22Rv1 (cell line): Measurements from ENCODE around the gene CAP2.

Source experiments
- CTCF ChIP-seq: fragments of 450-650 bp; IDR thresholded peaks from 2 replicates; pipeline ENCODE4 v1.5.1; 2017; ENCODE audit warnings: mild to moderate bottlenecking
- ZFX ChIP-seq: fragments of 450-650 bp; IDR thresholded peaks from 2 replicates; pipeline ENCODE4 v1.6.1; 2017; ENCODE audit warnings: antibody characterized with exemption, borderline replicate concordance

DNA sequence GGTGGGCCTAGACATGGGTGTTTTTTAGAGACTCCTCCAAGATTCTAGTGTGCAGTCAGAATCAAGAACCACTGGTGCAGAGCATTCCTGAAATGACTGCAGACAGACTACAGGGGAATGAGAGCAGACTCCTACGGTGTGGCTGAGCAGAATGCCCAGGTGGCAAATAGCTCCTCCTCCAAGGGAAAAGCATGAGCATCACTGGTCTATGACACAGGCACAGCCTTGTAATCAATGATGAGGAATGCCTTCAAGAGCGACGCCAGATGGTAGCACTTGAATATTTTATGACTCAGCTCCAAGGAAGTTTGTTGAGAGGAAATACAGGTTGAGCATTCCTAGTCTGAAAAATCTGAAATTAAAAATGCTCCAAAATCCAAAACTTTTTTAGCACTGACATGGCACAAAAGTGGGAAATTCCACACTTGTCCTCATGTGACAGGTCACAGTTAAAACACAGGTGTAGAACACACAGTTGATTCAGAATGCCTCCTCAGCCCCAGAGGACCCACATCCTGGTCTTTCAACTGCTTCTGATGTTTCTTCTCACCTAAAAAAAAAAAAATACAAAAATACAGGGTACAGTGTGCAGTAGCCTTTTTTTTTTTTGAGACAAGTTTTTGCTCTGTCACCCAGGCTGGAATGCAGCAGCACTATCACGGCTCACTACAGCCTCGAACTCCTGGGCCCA, 196.2 kb downstream of the CAP2 start:
- TF ChIP-seq CTCF, result no peak
- no peak for TF ChIP-seq ZFX
